Breast epithelium (tissue), 4 donors: ENCODE measurements around the gene ALOX12B. TPM values are rescaled to one million over a fixed set of nuclear protein-coding genes. Genes with fewer than 3 reads are reported as not detected.
"Not testable (repeated sequence)": the region's sequence is repeated elsewhere in the genome, so short reads cannot be mapped to it uniquely, and the experiment has no call there.

Experiments used
- DNase-seq, 2 donors: peaks; one replicate each; pipeline ENCODE4 v3.0.0-alpha.2; 2019; ENCODE audit warnings: low spot score in 2 of 2
- H3K27ac ChIP-seq, 2 donors: fragments of 200-600 bp; sonication (generic) in 1 of 2; one replicate each; pipeline ENCODE4 v1.5.1; 2016 to 2019; ENCODE audit warnings: mild to moderate bottlenecking in 1 of 2
- H3K27me3 ChIP-seq, 2 donors: fragments of 200-600 bp; sonication (generic) in 1 of 2; one replicate each; pipeline versions ENCODE4 v1.5.1 to v1.6.0; 2017 to 2019; ENCODE audit warnings: control low read depth in 1 of 2, mild to moderate bottlenecking in 1 of 2
- H3K36me3 ChIP-seq: fragments of 200-600 bp; one replicate; pipeline ENCODE4 v1.5.1; 2019
- H3K4me1 ChIP-seq, 2 donors: fragments of 200-600 bp; sonication (generic); one replicate each; pipeline ENCODE4 v1.5.1; 2016 to 2019; ENCODE audit warnings: control low read depth in 1 of 2
- H3K4me3 ChIP-seq, 3 donors: fragments of 200-600 bp; sonication (generic); 1 replicate in 2 of 3; 2 replicates in 1 of 3; pipeline ENCODE4 v1.5.1; 2016 to 2019; ENCODE audit warnings: mild to moderate bottlenecking in 3 of 3, moderate library complexity in 2 of 3
- H3K9me3 ChIP-seq, 2 donors: fragments of 200-600 bp; sonication (generic) in 1 of 2; one replicate each; pipeline ENCODE4 v1.5.1; 2016 to 2019; ENCODE audit warnings: control low read depth in 1 of 2
- POLR2A ChIP-seq: fragments of 450-650 bp; IDR thresholded peaks from one replicate; pipeline ENCODE4 v1.6.1; 2016; ENCODE audit warnings: antibody characterized with exemption, mild to moderate bottlenecking, moderate library complexity
- POLR2AphosphoS5 ChIP-seq, 3 donors: sonication (generic); formaldehyde crosslinking; IDR thresholded peaks; one replicate each; pipeline ENCODE4 v1.6.1; 2017; ENCODE audit warnings: antibody characterized with exemption in 3 of 3
- intact Hi-C: fragments of 100-400 bp; cut with DNase I; formaldehyde crosslinking; loops from one replicate; pipeline ENCODE4 v1.15.1; 2023; ENCODE audit warnings: low total_unique reads
- total RNA-seq, 3 donors: library from RNA; depleted of rRNA; stranded (reverse); fragments of >200 nt; gene quantifications; one replicate each; pipeline ENCODE4 v1.1.0, GENCODE V29; 2016
- TF ChIP-seq, protein P1 (sequence below), 3 donors: fragments of 450-650 bp; IDR thresholded peaks; one replicate each; pipeline ENCODE4 v1.5.1; 2016 to 2017; ENCODE audit warnings: antibody characterized with exemption in 3 of 3, mild to moderate bottlenecking in 3 of 3, moderate library complexity in 3 of 3

The ALOX12B gene
- total RNA-seq, 3 donors from 2014 or later: not detected

DNA sequence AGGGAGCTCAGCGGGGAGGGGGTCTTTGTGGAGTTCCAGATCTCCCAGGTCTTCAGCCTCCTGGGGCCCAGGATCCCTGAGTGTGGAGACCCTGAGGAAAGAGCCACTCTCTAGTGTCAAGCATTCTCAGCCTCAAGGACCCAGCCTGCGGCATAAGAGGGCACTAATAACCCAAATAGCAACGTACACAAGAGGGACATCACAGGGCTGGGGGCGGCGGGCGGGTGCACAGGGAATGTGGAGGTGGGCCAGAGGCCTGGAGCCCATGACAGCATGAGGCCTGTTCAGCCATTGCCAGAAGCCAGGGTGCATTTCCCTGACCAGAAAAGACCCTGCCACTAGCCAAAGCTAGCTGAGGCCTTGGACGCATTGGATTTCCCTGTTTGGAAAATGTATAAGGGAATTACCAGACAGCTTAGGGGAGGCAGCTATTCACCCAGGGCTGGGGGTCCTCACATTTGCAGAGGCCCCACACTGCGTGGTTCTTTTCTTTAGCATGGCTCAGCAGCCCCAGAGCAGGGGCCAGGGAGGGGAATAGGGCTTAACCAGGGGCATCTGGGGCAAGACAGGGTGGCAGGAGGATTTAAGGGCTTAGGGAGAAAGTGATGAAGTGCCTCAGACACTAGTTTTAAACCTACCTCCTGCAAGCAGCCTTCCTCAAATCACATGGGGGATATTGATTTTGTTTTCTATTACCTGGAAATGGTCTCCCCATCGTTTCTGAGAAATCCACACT is 62.2 kb downstream of the ALOX12B start:
- peaks cover 0 to 7% of the 10 kb centered on the region in 2 donors for H3K27me3 ChIP-seq
- no peak overlapping the region for H3K4me3 ChIP-seq
- H3K27ac ChIP-seq: no peak overlapping the region
- no peaks in the 10 kb centered on the region for H3K4me1 ChIP-seq
- no peak for DNase-seq
- H3K36me3 ChIP-seq: no peaks in the 10 kb centered on the region
- intact Hi-C loops: no loop called here
- TF ChIP-seq, protein P1, sequence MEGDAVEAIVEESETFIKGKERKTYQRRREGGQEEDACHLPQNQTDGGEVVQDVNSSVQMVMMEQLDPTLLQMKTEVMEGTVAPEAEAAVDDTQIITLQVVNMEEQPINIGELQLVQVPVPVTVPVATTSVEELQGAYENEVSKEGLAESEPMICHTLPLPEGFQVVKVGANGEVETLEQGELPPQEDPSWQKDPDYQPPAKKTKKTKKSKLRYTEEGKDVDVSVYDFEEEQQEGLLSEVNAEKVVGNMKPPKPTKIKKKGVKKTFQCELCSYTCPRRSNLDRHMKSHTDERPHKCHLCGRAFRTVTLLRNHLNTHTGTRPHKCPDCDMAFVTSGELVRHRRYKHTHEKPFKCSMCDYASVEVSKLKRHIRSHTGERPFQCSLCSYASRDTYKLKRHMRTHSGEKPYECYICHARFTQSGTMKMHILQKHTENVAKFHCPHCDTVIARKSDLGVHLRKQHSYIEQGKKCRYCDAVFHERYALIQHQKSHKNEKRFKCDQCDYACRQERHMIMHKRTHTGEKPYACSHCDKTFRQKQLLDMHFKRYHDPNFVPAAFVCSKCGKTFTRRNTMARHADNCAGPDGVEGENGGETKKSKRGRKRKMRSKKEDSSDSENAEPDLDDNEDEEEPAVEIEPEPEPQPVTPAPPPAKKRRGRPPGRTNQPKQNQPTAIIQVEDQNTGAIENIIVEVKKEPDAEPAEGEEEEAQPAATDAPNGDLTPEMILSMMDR (IDR thresholded peaks at IDR 0.05): no peak
- TF ChIP-seq POLR2A (no peak), POLR2AphosphoS5 (IDR thresholded peaks at IDR 0.05) (no peak)
- no peaks in the 10 kb centered on the region for H3K9me3 ChIP-seq

DNA sequence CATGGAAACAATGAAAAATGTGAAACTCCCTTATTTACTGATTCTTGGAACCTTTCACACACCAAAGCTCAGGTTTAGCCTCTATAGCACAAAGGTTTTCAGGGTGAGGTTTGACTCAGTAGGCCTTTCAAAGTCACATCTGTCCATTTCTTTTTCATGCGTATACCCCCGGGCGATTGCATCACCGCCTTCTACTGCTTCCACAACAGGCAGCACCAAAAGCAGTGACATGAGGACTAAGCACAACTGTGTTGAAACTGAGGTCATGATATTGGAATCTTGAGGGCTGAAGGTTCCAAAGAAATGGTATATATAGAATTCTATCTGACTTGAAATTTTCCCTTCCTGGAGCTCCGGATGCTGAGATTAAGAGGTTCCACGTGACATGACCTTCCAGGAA is 63.4 kb downstream of the ALOX12B start:
- H3K27ac ChIP-seq, intact Hi-C loops: not testable (repeated sequence)

More for the DNA sequence above, 63.4 kb downstream of the ALOX12B start:
- not testable (repeated sequence) for H3K9me3 ChIP-seq, DNase-seq, H3K4me1 ChIP-seq, H3K36me3 ChIP-seq, H3K27me3 ChIP-seq, H3K4me3 ChIP-seq

Other genes starting within 250 kb of the ALOX12B start
- 10 to 100 TPM in 1 of 3 donors, 1 to 10 TPM in 2; 4.8 to 21.0 (median 5.7) TPM for gene TMEM88, start 232.7 kb downstream of the ALOX12B start, total RNA-seq
- gene NAA38, start 230.2 kb downstream of the ALOX12B start, total RNA-seq: 10 to 100 TPM; 84.7 to 92.4 (median 89.9) TPM
- gene CYB5D1, start 229.7 kb downstream of the ALOX12B start, total RNA-seq: 10 to 100 TPM in 2 of 3 donors, 1 to 10 TPM in 1; 8.2 to 20.5 (median 13.4) TPM
- gene CHD3, start 198.9 kb downstream of the ALOX12B start, total RNA-seq: 10 to 100 TPM; 47.5 to 99.0 (median 90.0) TPM
- 10 to 100 TPM in 1 of 3 donors, 1 to 10 TPM in 2; 4.6 to 19.5 (median 8.6) TPM for gene RNF227, start 171.4 kb downstream of the ALOX12B start, total RNA-seq
- 1 to 10 TPM in 2 of 3 donors, under 1 TPM in 1; 0.48 to 1.5 (median 1.3) TPM for gene KCNAB3, start 157.9 kb downstream of the ALOX12B start, total RNA-seq
- 10 to 100 TPM; 24.9 to 38.9 (median 37.7) TPM for gene TRAPPC1, start 155.8 kb downstream of the ALOX12B start, total RNA-seq
- gene CNTROB, start 155.5 kb downstream of the ALOX12B start, total RNA-seq: 10 to 100 TPM; 17.0 to 27.2 (median 23.9) TPM
- gene GUCY2D, start 85.1 kb downstream of the ALOX12B start, total RNA-seq: under 1 TPM in 1 of 3 donors, not detected in 2; 0.15 TPM
- 10 to 100 TPM in 2 of 3 donors, 1 to 10 TPM in 1; 3.3 to 38.3 (median 12.3) TPM for gene ALOX15B, start 48.7 kb downstream of the ALOX12B start, total RNA-seq
- gene ALOXE3, start 30.8 kb upstream of the ALOX12B start, total RNA-seq: under 1 TPM in 1 of 3 donors, not detected in 2; 0.73 TPM
- not detected for gene HES7, start 36.4 kb upstream of the ALOX12B start, total RNA-seq
- 100 to 1,000 TPM in 2 of 3 donors, 10 to 100 TPM in 1; 97.3 to 167 (median 115) TPM for gene PER1, start 64.7 kb upstream of the ALOX12B start, total RNA-seq
- 10 to 100 TPM; 21.8 to 30.2 (median 28.1) TPM for gene VAMP2, start 75.2 kb upstream of the ALOX12B start, total RNA-seq
- 10 to 100 TPM; 15.7 to 83.1 (median 41.0) TPM for gene TMEM107, start 88.7 kb upstream of the ALOX12B start, total RNA-seq
- gene BORCS6, start 102.5 kb upstream of the ALOX12B start, total RNA-seq: 10 to 100 TPM in 2 of 3 donors, 1 to 10 TPM in 1; 8.5 to 11.5 (median 10.8) TPM
- 1 to 10 TPM in 2 of 3 donors, under 1 TPM in 1; 0.44 to 3.8 (median 1.6) TPM for gene AURKB, start 122.9 kb upstream of the ALOX12B start, total RNA-seq
- gene CTC1, start 160.3 kb upstream of the ALOX12B start, total RNA-seq: 10 to 100 TPM; 12.8 to 35.7 (median 32.1) TPM
- gene PFAS, start 161.6 kb upstream of the ALOX12B start, total RNA-seq: 10 to 100 TPM; 10.2 to 23.6 (median 18.7) TPM
- gene RANGRF, start 201.0 kb upstream of the ALOX12B start, total RNA-seq: 10 to 100 TPM; 22.1 to 25.2 (median 23.1) TPM
- 1 to 10 TPM in 2 of 3 donors, under 1 TPM in 1; 0.96 to 4.7 (median 3.3) TPM for gene SLC25A35, start 207.7 kb upstream of the ALOX12B start, total RNA-seq
- gene ARHGEF15, start 222.5 kb upstream of the ALOX12B start, total RNA-seq: 10 to 100 TPM in 2 of 3 donors, 1 to 10 TPM in 1; 2.9 to 75.4 (median 11.5) TPM